Left ventricle myocardium inferior (tissue), 1 donor: Measurements from ENCODE around the gene ARL14. TPM values are rescaled to one million over a fixed set of nuclear protein-coding genes. Genes with fewer than 3 reads are reported as not detected.

Experiments used
- DNase-seq: peaks from one replicate; pipeline ENCODE4 v3.0.0-alpha.2; 2020
- H3K27ac ChIP-seq: fragments of 200-600 bp; replicated peaks from 2 replicates; pipeline ENCODE4 v1.8.0; 2021
- H3K27me3 ChIP-seq: fragments of 200-600 bp; 2 replicates; pipeline ENCODE4 v1.8.0; 2021; ENCODE audit warnings: low read depth
- H3K36me3 ChIP-seq: fragments of 200-600 bp; 2 replicates; pipeline ENCODE4 v1.8.0; 2021
- H3K4me1 ChIP-seq: fragments of 200-600 bp; 2 replicates; pipeline ENCODE4 v1.8.0; 2021
- H3K4me3 ChIP-seq: fragments of 200-600 bp; 2 replicates; pipeline ENCODE4 v1.8.0; 2021; ENCODE audit warnings: mild to moderate bottlenecking, moderate library complexity
- H3K9me3 ChIP-seq: fragments of 200-600 bp; replicated peaks from 2 replicates; pipeline ENCODE4 v1.8.0; 2021
- CTCF ChIP-seq: fragments of 200-600 bp; IDR thresholded peaks from 2 replicates; pipeline ENCODE4 v1.8.0; 2021; ENCODE audit warnings: antibody characterized with exemption, mild to moderate bottlenecking, borderline replicate concordance
- intact Hi-C: fragments of 100-400 bp; cut with micrococcal nuclease; formaldehyde crosslinking; loops from one replicate; pipeline ENCODE4 v1.11.0; 2022
- total RNA-seq: library from RNA; stranded (reverse); fragmentation: NEBNext Ultra II Directional; extraction: Animal tissue kit (Norgen Biotek cat#: 25700); gene quantifications from one replicate; pipeline ENCODE4 v1.2.1, GENCODE V29; 2021
- donor health status: DM: no; HTN: yes; CAD: no; lungs with severe emphysema.

ARL14 gene
- total RNA-seq, 1 donor from 2014 or later = not detected

- Histone ChIP-seq H3K4me1 (no peaks in the 10 kb centered on the region), H3K27ac (no peak overlapping the region), H3K27me3 (no peaks in the 10 kb centered on the region), H3K4me3 (no peak overlapping the region), H3K36me3 (no peaks in the 10 kb centered on the region), H3K9me3 (no peaks in the 10 kb centered on the region)
- intact Hi-C loops = no loop called here
- TF ChIP-seq CTCF = no peak
- no peak for DNase-seq
These were observed 38.8 kb upstream of the ARL14 start for GRCh38 chr3:160638184-160638583.

GRCh38 chr3:160641665-160642309, 35.2 kb upstream of the ARL14 start:
- Histone ChIP-seq H3K4me3 (no peak overlapping the region), H3K27me3 (no peaks in the 10 kb centered on the region), H3K27ac (no peak overlapping the region), H3K4me1 (no peaks in the 10 kb centered on the region), H3K9me3 (no peaks in the 10 kb centered on the region), H3K36me3 (no peaks in the 10 kb centered on the region)
- intact Hi-C loops = no loop called here
- DNase-seq = no peak
- no peak for TF ChIP-seq CTCF

GRCh38 chr3:160643994-160644393, 33.0 kb upstream of the ARL14 start:
- intact Hi-C loops = no loop called here
- Histone ChIP-seq H3K4me1 (no peaks in the 10 kb centered on the region), H3K4me3 (no peak overlapping the region), H3K36me3 (no peaks in the 10 kb centered on the region), H3K27ac (no peak overlapping the region), H3K27me3 (no peaks in the 10 kb centered on the region), H3K9me3 (no peaks in the 10 kb centered on the region)
- no peak for TF ChIP-seq CTCF
- DNase-seq = no peak

GRCh38 chr3:160644491-160644890, 32.5 kb upstream of the ARL14 start:
- Histone ChIP-seq H3K27ac (no peak overlapping the region), H3K9me3 (no peaks in the 10 kb centered on the region), H3K4me3 (no peak overlapping the region), H3K27me3 (no peaks in the 10 kb centered on the region), H3K4me1 (no peaks in the 10 kb centered on the region), H3K36me3 (no peaks in the 10 kb centered on the region)
- no peak for DNase-seq
- intact Hi-C loops = no loop called here
- no peak for TF ChIP-seq CTCF

- no peak for DNase-seq
- intact Hi-C loops = no loop called here
- H3K9me3 ChIP-seq = no peaks in the 10 kb centered on the region
- no peaks in the 10 kb centered on the region for H3K4me1 ChIP-seq
- H3K27me3 ChIP-seq = no peaks in the 10 kb centered on the region
- TF ChIP-seq CTCF = no peak
- no peaks in the 10 kb centered on the region for H3K36me3 ChIP-seq
- no peak overlapping the region for H3K4me3 ChIP-seq
- no peak overlapping the region for H3K27ac ChIP-seq
These were observed 28.3 kb upstream of the ARL14 start for GRCh38 chr3:160648701-160649100.

GRCh38 chr3:160649596-160649995, 27.4 kb upstream of the ARL14 start:
- Histone ChIP-seq H3K4me3 (no peak overlapping the region), H3K9me3 (no peaks in the 10 kb centered on the region), H3K4me1 (no peaks in the 10 kb centered on the region), H3K27ac (no peak overlapping the region), H3K36me3 (no peaks in the 10 kb centered on the region), H3K27me3 (no peaks in the 10 kb centered on the region)
- intact Hi-C loops = no loop called here
- no peak for TF ChIP-seq CTCF
- DNase-seq = no peak
